K562 (cell line): ENCODE results near the gene TTC9C. TPM values are rescaled to one million over a fixed set of nuclear protein-coding genes. Genes with fewer than 3 reads are reported as not detected.
A peak's percentile ranks its signal among the peaks of the same experiment; 100 is the strongest.

ENCODE experiments used
- CBFA2T3 ChIP-seq: fragments of 450-650 bp; IDR thresholded peaks from 2 replicates; pipeline ENCODE4 v1.6.1; 2017
- ETS2 ChIP-seq: IDR thresholded peaks from 2 replicates; pipeline ENCODE4 v1.6.1; 2016; ENCODE audit warnings: borderline replicate concordance, missing genetic modification characterization, mild to moderate bottlenecking, moderate library complexity, missing compliant biosample characterization; ENCODE audit not compliant: poor library complexity, severe bottlenecking
- FOXK2 ChIP-seq, 2 experiments: fragments of 450-650 bp; IDR thresholded peaks in 1 of 2; conservative IDR thresholded peaks in 1 of 2; 2 replicates each; pipeline ENCODE4 v1.6.1; 2016; ENCODE audit warnings: low read depth in 2 of 2, mild to moderate bottlenecking in 1 of 2
- HNRNPL ChIP-seq: fragments of 200-400 bp; formaldehyde crosslinking; IDR thresholded peaks from 2 replicates; pipeline ENCODE4 v1.6.1; 2017; ENCODE audit warnings: low read depth, mild to moderate bottlenecking, low read length
- JUND ChIP-seq, 2 experiments: IDR thresholded peaks; 2 replicates in 1 of 2; 3 replicates in 1 of 2; pipeline ENCODE4 v1.6.1; 2011; ENCODE audit warnings: borderline replicate concordance in 2 of 2, low read depth in 2 of 2, low read length in 2 of 2, improper control_type of control experiment in 1 of 2, missing biosample characterization in 1 of 2, missing genetic modification characterization in 1 of 2, missing genetic modification reagents in 1 of 2
- RAD21 ChIP-seq, 2 experiments: fragments of 250-450 bp in 1 of 2; fragments of 450-650 bp in 1 of 2; sonication (Bioruptor Pico) in 1 of 2; formaldehyde crosslinking in 1 of 2; IDR thresholded peaks in 1 of 2; conservative IDR thresholded peaks in 1 of 2; 2 replicates each; pipeline versions ENCODE4 v1.4.0 to v1.8.0; 2020 to 2022; ENCODE audit warnings: mild to moderate bottlenecking in 2 of 2, moderate library complexity in 1 of 2
- REST ChIP-seq, 2 experiments: fragments of 450-650 bp; formaldehyde crosslinking in 1 of 2; IDR thresholded peaks; 2 replicates each; pipeline versions ENCODE4 v1.4.0 to v1.6.1; 2014 to 2020; ENCODE audit warnings: mild to moderate bottlenecking in 2 of 2, borderline replicate concordance in 1 of 2, low read depth in 1 of 2
- SAFB ChIP-seq: fragments of 200-400 bp; formaldehyde crosslinking; IDR thresholded peaks from 2 replicates; pipeline ENCODE4 v1.6.1; 2017; ENCODE audit warnings: low read depth, low read length, borderline replicate concordance
- ZBTB26 ChIP-seq: fragments of 450-650 bp; formaldehyde crosslinking; IDR thresholded peaks from 2 replicates; pipeline ENCODE4 v1.4.0; 2022; ENCODE audit warnings: missing genetic modification characterization
- ZNF224 ChIP-seq: sonication (generic); formaldehyde crosslinking; IDR thresholded peaks from 2 replicates; pipeline ENCODE4 v1.8.0; 2022; ENCODE audit warnings: mild to moderate bottlenecking, missing genetic modification reagents
- ZNF592 ChIP-seq: fragments of 450-650 bp; IDR thresholded peaks from 2 replicates; pipeline ENCODE4 v1.6.1; 2017; ENCODE audit warnings: antibody characterized with exemption, mild to moderate bottlenecking
- polyA plus RNA-seq, 8 experiments: library from polyadenylated mRNA; depleted of rRNA in 4 of 8; stranded (reverse) in 5 of 8; unstranded in 3 of 8; fragments of >200 nt; fragmentation: Nextera tagmentation in 2 of 8; fragmentation: Illumina TruSeq in 1 of 8; extraction: Ambion mirVana in 2 of 8; extraction: Trizol in 1 of 8; gene quantifications; 2 replicates each; pipeline versions ENCODE4 v1.2.1 to v1.2.3, GENCODE V29; 2011 to 2014; ENCODE audit warnings: inconsistent platforms in 1 of 8, missing spikeins in 1 of 8
- total RNA-seq, 7 experiments: library from RNA; depleted of rRNA in 6 of 7; stranded (reverse); fragments of >200 nt in 6 of 7; fragmentation: Illumina TruSeq in 2 of 7; extraction: Trizol in 2 of 7; gene quantifications; 2 replicates each; pipeline versions ENCODE4 v1.2.1 to v1.2.3, GENCODE V29; 2011 to 2021; ENCODE audit warnings: low replicate concordance in 1 of 7

The TTC9C gene
- total and polyA plus RNA-seq, 9 of the 15 experiments (the other 6 are each of a cell fraction or from before 2014, with no cell fraction given) = 32.8 to 59.0 (median 37.1) TPM

GRCh38 chr11:62727165-62727871 lies 968 bp upstream of the TTC9C start, which contains the start of gene HNRNPUL2 (continued):
- TF ChIP-seq REST (IDR thresholded peaks at IDR 0.05; ENCODE audit: borderline replicate concordance) = no peak
- TF ChIP-seq REST (CRISPR knock-in tag; IDR thresholded peaks at IDR 0.05; ENCODE audit: low read depth) = peak; percentile 38; the same call in 1 of the 2 replicates
- peak; percentile 91; the same call in 1 of the 2 replicates for TF ChIP-seq ZNF592
- peak; percentile 28 for TF ChIP-seq JUND (IDR thresholded peaks at IDR 0.05; ENCODE audit: borderline replicate concordance, low read depth, low read length)
- no peak for TF ChIP-seq JUND (tag; IDR thresholded peaks at IDR 0.05; ENCODE audit: borderline replicate concordance, low read depth, low read length)
- TF ChIP-seq ZNF224 (CRISPR knock-in tag) = no peak
- no peak for TF ChIP-seq SAFB
- TF ChIP-seq ZBTB26 (CRISPR knock-in tag) = no peak; the same call in 1 of the 2 replicates
- TF ChIP-seq RAD21 (CRISPR knock-in tag; conservative IDR thresholded peaks at IDR 0.05 in 1 of 2, IDR thresholded peaks at IDR 0.05 in 1 of 2) = no peak
- TF ChIP-seq CBFA2T3 = no peak
- no peak for TF ChIP-seq HNRNPL
- no peak for TF ChIP-seq ETS2 (tag)
- no peak; a peak in 1 of 4 replicates for TF ChIP-seq FOXK2 (conservative IDR thresholded peaks at IDR 0.05 in 1 of 2, IDR thresholded peaks at IDR 0.05 in 1 of 2; ENCODE audit: low read depth in 2 of 2)
